K562 (cell line): ENCODE data around the gene CHI3L1.

Experiments
- CEBPG ChIP-seq, 3 experiments: fragments of 200-800 bp in 1 of 3; sonication (Bioruptor generic) in 1 of 3; sonication (generic) in 1 of 3; formaldehyde crosslinking in 1 of 3; IDR thresholded peaks in 2 of 3; conservative IDR thresholded peaks in 1 of 3; 2 replicates each; pipeline versions ENCODE4 v1.6.1 to v1.8.0; 2016 to 2022; ENCODE audit warnings: missing compliant biosample characterization in 2 of 3, missing genetic modification characterization in 2 of 3, mild to moderate bottlenecking in 1 of 3, missing genetic modification reagents in 1 of 3
- CTCF ChIP-seq, 3 experiments: IDR thresholded peaks in 2 of 3; conservative IDR thresholded peaks in 1 of 3; 2 replicates each; pipeline ENCODE4 v1.5.1; 2011 to 2012; ENCODE audit warnings: low read length in 3 of 3, mild to moderate bottlenecking in 3 of 3, control low read depth in 2 of 3, improper control_type of control experiment in 1 of 3, inconsistent platforms in 1 of 3, low read depth in 1 of 3, mixed read lengths in 1 of 3, moderate library complexity in 1 of 3; ENCODE audit not compliant: insufficient read depth in 2 of 3
- MYNN ChIP-seq, 2 experiments: sonication (generic); formaldehyde crosslinking in 1 of 2; IDR thresholded peaks; 2 replicates each; pipeline versions ENCODE4 v1.5.0 to v1.6.1; 2016 to 2020; ENCODE audit warnings: antibody characterized with exemption in 1 of 2, missing genetic modification reagents in 1 of 2
- NR0B1 ChIP-seq: fragments of 450-650 bp; IDR thresholded peaks from one replicate; pipeline ENCODE4 v1.6.1; 2018; ENCODE audit warnings: mild to moderate bottlenecking, moderate library complexity; ENCODE audit not compliant: partially characterized antibody
- PBX2 ChIP-seq, 2 experiments: IDR thresholded peaks in 1 of 2; conservative IDR thresholded peaks in 1 of 2; 2 replicates each; pipeline ENCODE4 v1.6.1; 2016; ENCODE audit warnings: low read depth in 2 of 2, mild to moderate bottlenecking in 1 of 2, missing compliant biosample characterization in 1 of 2, missing genetic modification characterization in 1 of 2, moderate library complexity in 1 of 2
- U2AF2 ChIP-seq: fragments of 200-400 bp; formaldehyde crosslinking; optimal IDR thresholded peaks from 2 replicates; pipeline ENCODE3; 2017; ENCODE audit warnings: low read depth, mild to moderate bottlenecking, low read length
- TF ChIP-seq, protein P1 (sequence below): sonication (generic); formaldehyde crosslinking; IDR thresholded peaks from 2 replicates; pipeline ENCODE4 v1.8.0; 2022; ENCODE audit warnings: missing genetic modification reagents, mild to moderate bottlenecking, borderline replicate concordance

DNA sequence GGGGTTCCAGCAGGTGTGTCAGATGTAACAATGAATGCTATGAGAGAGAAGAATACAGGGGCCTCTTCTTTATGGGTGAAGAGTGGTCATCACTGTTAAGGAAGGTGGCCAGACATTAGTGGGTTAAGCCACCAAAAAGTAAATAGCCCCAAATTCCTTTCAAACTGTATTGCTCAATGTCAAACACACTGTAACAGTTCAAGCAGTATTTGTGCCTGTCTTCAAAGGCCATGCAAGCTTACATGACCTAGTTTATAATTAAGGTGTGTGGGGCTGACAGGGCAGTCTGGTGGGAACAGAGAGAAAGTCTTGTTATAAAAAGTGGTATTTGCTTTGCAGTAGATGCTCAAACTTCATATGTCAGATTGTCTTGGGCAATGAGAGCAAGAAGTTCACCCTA is 24.5 kb upstream of the CHI3L1 start:
- TF ChIP-seq U2AF2 (no peak), CTCF (IDR thresholded peaks at IDR 0.05 in 2 of 3, conservative IDR thresholded peaks at IDR 0.05 in 1 of 3; ENCODE audit: insufficient read depth in 2 of 3, low read depth in 1 of 3, low read length in 3 of 3) (no peak), PBX2 (CRISPR knock-in tag; IDR thresholded peaks at IDR 0.05; ENCODE audit: low read depth) (no peak), PBX2 (tag; conservative IDR thresholded peaks at IDR 0.05; ENCODE audit: low read depth) (no peak), NR0B1 (no peak), CEBPG (CRISPR knock-in tag; IDR thresholded peaks at IDR 0.05) (no peak), CEBPG (tag; conservative IDR thresholded peaks at IDR 0.05 in 1 of 2, IDR thresholded peaks at IDR 0.05 in 1 of 2) (no peak), MYNN (IDR thresholded peaks at IDR 0.05) (no peak), MYNN (CRISPR knock-in tag; IDR thresholded peaks at IDR 0.05) (no peak)
- TF ChIP-seq, protein P1, sequence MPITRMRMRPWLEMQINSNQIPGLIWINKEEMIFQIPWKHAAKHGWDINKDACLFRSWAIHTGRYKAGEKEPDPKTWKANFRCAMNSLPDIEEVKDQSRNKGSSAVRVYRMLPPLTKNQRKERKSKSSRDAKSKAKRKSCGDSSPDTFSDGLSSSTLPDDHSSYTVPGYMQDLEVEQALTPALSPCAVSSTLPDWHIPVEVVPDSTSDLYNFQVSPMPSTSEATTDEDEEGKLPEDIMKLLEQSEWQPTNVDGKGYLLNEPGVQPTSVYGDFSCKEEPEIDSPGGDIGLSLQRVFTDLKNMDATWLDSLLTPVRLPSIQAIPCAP (CRISPR knock-in tag), result no peak
